ENCODE data around the gene MSI2.

Gene MSI2

GRCh38 chr17:57723427-57724025, 467.2 kb downstream of the MSI2 start:
- no peaks in the 10 kb centered on the region for H3K79me2 ChIP-seq (ENCODE audit: insufficient read depth, low read length)
- H3K4me1 ChIP-seq (ENCODE audit: insufficient read depth, low read length, severe bottlenecking) = no peaks in the 10 kb centered on the region
- no peak overlapping the region for H3K9ac ChIP-seq (ENCODE audit: low read length)
- no peaks in the 10 kb centered on the region for H3K9me2 ChIP-seq (ENCODE audit: low read depth, low read length)
- H4K20me1 ChIP-seq (ENCODE audit: insufficient read depth, low read length) = no peaks in the 10 kb centered on the region
- no peak overlapping the region for H3K4me2 ChIP-seq (ENCODE audit: low read length)
- no peaks in the 10 kb centered on the region for H3K36me3 ChIP-seq (ENCODE audit: insufficient read depth, low read length)
- no peaks in the 10 kb centered on the region for H3F3A ChIP-seq (ENCODE audit: insufficient read depth, low read length)
- H2AFZ ChIP-seq (ENCODE audit: low read length) = no peak overlapping the region
- no peak overlapping the region for H3K4me3 ChIP-seq (ENCODE audit: low read depth, low read length, poor library complexity, severe bottlenecking)
- H3K27ac ChIP-seq (ENCODE audit: low read depth, low read length, poor library complexity, severe bottlenecking) = no peak overlapping the region
- TF ChIP-seq EZH2 (IDR thresholded peaks at IDR 0.05; ENCODE audit: borderline replicate concordance, low read length) (no peak), CTCF (IDR thresholded peaks at IDR 0.05; ENCODE audit: low read length) (no peak)
- no peaks in the 10 kb centered on the region for H3K9me3 ChIP-seq (ENCODE audit: low read length)
- H3K27me3 ChIP-seq (ENCODE audit: insufficient read depth, low read length) = no peaks in the 10 kb centered on the region

- no peak overlapping the region for H3K4me3 ChIP-seq (ENCODE audit: low read depth, low read length, poor library complexity, severe bottlenecking)
- no peak overlapping the region for H3K9ac ChIP-seq (ENCODE audit: low read length)
- no peaks in the 10 kb centered on the region for H3F3A ChIP-seq (ENCODE audit: insufficient read depth, low read length)
- H3K27ac ChIP-seq (ENCODE audit: low read depth, low read length, poor library complexity, severe bottlenecking) = no peak overlapping the region
- no peaks in the 10 kb centered on the region for H3K9me2 ChIP-seq (ENCODE audit: low read depth, low read length)
- H3K36me3 ChIP-seq (ENCODE audit: insufficient read depth, low read length) = no peaks in the 10 kb centered on the region
- no peaks in the 10 kb centered on the region for H4K20me1 ChIP-seq (ENCODE audit: insufficient read depth, low read length)
- no peak overlapping the region for H2AFZ ChIP-seq (ENCODE audit: low read length)
- H3K27me3 ChIP-seq (ENCODE audit: insufficient read depth, low read length) = no peaks in the 10 kb centered on the region
- H3K4me1 ChIP-seq (ENCODE audit: insufficient read depth, low read length, severe bottlenecking) = no peaks in the 10 kb centered on the region
- TF ChIP-seq EZH2 (IDR thresholded peaks at IDR 0.05; ENCODE audit: borderline replicate concordance, low read length) = no peak
- TF ChIP-seq CTCF (IDR thresholded peaks at IDR 0.05; ENCODE audit: low read length) = no peak
- no peak overlapping the region for H3K4me2 ChIP-seq (ENCODE audit: low read length)
- H3K79me2 ChIP-seq (ENCODE audit: insufficient read depth, low read length) = no peaks in the 10 kb centered on the region
- H3K9me3 ChIP-seq (ENCODE audit: low read length) = no peaks in the 10 kb centered on the region
Measured at GRCh38 chr17:57724026-57724728, 467.9 kb downstream of the MSI2 start.

GRCh38 chr17:57724729-57725125, 468.4 kb downstream of the MSI2 start:
- Histone ChIP-seq H3K79me2 (ENCODE audit: insufficient read depth, low read length) (no peaks in the 10 kb centered on the region), H3K9me3 (ENCODE audit: low read length) (no peaks in the 10 kb centered on the region), H2AFZ (ENCODE audit: low read length) (no peak overlapping the region), H3K27me3 (ENCODE audit: insufficient read depth, low read length) (no peaks in the 10 kb centered on the region), H4K20me1 (ENCODE audit: insufficient read depth, low read length) (no peaks in the 10 kb centered on the region), H3K4me1 (ENCODE audit: insufficient read depth, low read length, severe bottlenecking) (no peaks in the 10 kb centered on the region), H3K27ac (ENCODE audit: low read depth, low read length, poor library complexity, severe bottlenecking) (no peak overlapping the region), H3K4me3 (ENCODE audit: low read depth, low read length, poor library complexity, severe bottlenecking) (no peak overlapping the region), H3K4me2 (ENCODE audit: low read length) (no peak overlapping the region), H3K9ac (ENCODE audit: low read length) (no peak overlapping the region), H3K36me3 (ENCODE audit: insufficient read depth, low read length) (no peaks in the 10 kb centered on the region), H3K9me2 (ENCODE audit: low read depth, low read length) (no peaks in the 10 kb centered on the region), H3F3A (ENCODE audit: insufficient read depth, low read length) (no peaks in the 10 kb centered on the region)
- TF ChIP-seq EZH2 (IDR thresholded peaks at IDR 0.05; ENCODE audit: borderline replicate concordance, low read length) = no peak
